GM12878 (cell line): ENCODE results near the gene KRTAP9-9. TPM values are rescaled to one million over a fixed set of nuclear protein-coding genes. Genes with fewer than 3 reads are reported as not detected.
"Not testable (repeated sequence)": the region's sequence is repeated elsewhere in the genome, so short reads cannot be mapped to it uniquely, and the experiment has no call there.

Experiments used
- ATAC-seq: fragments of 200-7000 bp; cut with Tn5 transposase; 3 replicates; pipeline ENCODE4 v1.9.1; 2020; ENCODE audit warnings: mild to moderate bottlenecking, moderate library complexity
- BruUV-seq: library from RNA; stranded (reverse); fragments of 400-500 nt; replicated peaks from 2 replicates; lab custom pipeline; 2021; lab: Mats Ljungman, UMichigan
- CTCF ChIA-PET: fragments of 300-600 bp; sonication (Branson Sonifier 250); formaldehyde crosslinking; extraction: SDS; loops from one replicate; lab custom pipeline; 2021; ENCODE audit warnings: inconsistent platforms; lab: Yijun Ruan, JAX
- POLR2A ChIA-PET: fragments of 350-600 bp; formaldehyde crosslinking; extraction: SDS; loops from one replicate; lab custom pipeline; 2021; ENCODE audit warnings: inconsistent platforms; lab: Charles Lee
- RAD21 ChIA-PET: fragments of 300-600 bp; sonication (Branson Sonifier 250); formaldehyde crosslinking; loops from one replicate; lab custom pipeline; 2023; ENCODE audit warnings: antibody characterized with exemption; ENCODE audit not compliant: unreplicated experiment; lab: Charles Lee
- SMC1A ChIA-PET: fragments of 300-600 bp; sonication (Branson Sonifier 250); formaldehyde crosslinking; loops from one replicate; lab custom pipeline; 2023; ENCODE audit not compliant: unreplicated experiment, uncharacterized antibody; lab: Charles Lee
- DNase-seq: peaks from one replicate; pipeline ENCODE4 v3.0.0-alpha.2; 2011; ENCODE audit warnings: low read depth, low spot score
- FAIRE-seq: peaks from 3 replicates; lab custom pipeline; 2011; peaks lifted over from hg19 to GRCh38; lab: Jason Lieb, UNC
- H2AFZ ChIP-seq: 2 replicates; pipeline ENCODE4 v1.6.0; 2011; ENCODE audit warnings: low read depth, low read length, control low read depth; ENCODE audit not compliant: control insufficient read depth
- H3K27ac ChIP-seq: 2 replicates; pipeline ENCODE4 v1.5.1; 2011; ENCODE audit warnings: control low read depth; ENCODE audit not compliant: control insufficient read depth, insufficient read depth
- H3K27me3 ChIP-seq, 2 experiments: replicated peaks in 1 of 2; 2 replicates each; pipeline versions ENCODE4 v1.6.0 to v1.6.1; 2011; ENCODE audit warnings: low read length in 1 of 2; ENCODE audit not compliant: control insufficient read depth in 2 of 2, insufficient read depth in 2 of 2
- H3K36me3 ChIP-seq, 2 experiments: 2 replicates each; pipeline ENCODE4 v1.5.1; 2011; ENCODE audit warnings: low read length in 1 of 2; ENCODE audit not compliant: control insufficient read depth in 2 of 2, insufficient read depth in 2 of 2
- H3K4me1 ChIP-seq: 2 replicates; pipeline ENCODE4 v1.6.1; 2011; ENCODE audit warnings: mild to moderate bottlenecking, low read length, moderate library complexity, mixed read lengths; ENCODE audit not compliant: control insufficient read depth, insufficient read depth
- H3K4me2 ChIP-seq: 2 replicates; pipeline ENCODE4 v1.6.0; 2011; ENCODE audit warnings: control low read depth; ENCODE audit not compliant: control insufficient read depth, insufficient read depth
- H3K4me3 ChIP-seq: fragments of 200-600 bp; sonication (generic); 2 replicates; pipeline ENCODE4 v1.5.1; 2016
- H3K79me2 ChIP-seq: 2 replicates; pipeline ENCODE4 v1.6.0; 2011; ENCODE audit warnings: low read length; ENCODE audit not compliant: control insufficient read depth, insufficient read depth
- H3K9ac ChIP-seq: 2 replicates; pipeline ENCODE4 v1.8.0; 2011; ENCODE audit warnings: low read length, control low read depth, mixed read lengths; ENCODE audit not compliant: control insufficient read depth, insufficient read depth
- H3K9me3 ChIP-seq: replicated peaks from 3 replicates; pipeline ENCODE4 v1.5.1; 2011; ENCODE audit warnings: mild to moderate bottlenecking, low read length; ENCODE audit not compliant: control insufficient read depth, insufficient read depth
- H4K20me1 ChIP-seq: 2 replicates; pipeline ENCODE4 v1.6.0; 2011; ENCODE audit not compliant: control insufficient read depth, insufficient read depth
- ASH2L ChIP-seq: fragments of 300-600, 200-600 bp; sonication (generic); IDR thresholded peaks from 2 replicates; pipeline ENCODE4 v1.6.1; 2017; ENCODE audit warnings: low read depth, mild to moderate bottlenecking, borderline replicate concordance
- BACH1 ChIP-seq: fragments of 450-650 bp; IDR thresholded peaks from 2 replicates; pipeline ENCODE4 v1.6.1; 2017; ENCODE audit warnings: mild to moderate bottlenecking, borderline replicate concordance
- ETV6 ChIP-seq, 2 experiments: fragments of 450-650 bp in 1 of 2; IDR thresholded peaks in 1 of 2; conservative IDR thresholded peaks in 1 of 2; 2 replicates each; pipeline ENCODE4 v1.6.1; 2014; ENCODE audit warnings: antibody characterized with exemption in 1 of 2, borderline replicate concordance in 1 of 2, low read depth in 1 of 2, mild to moderate bottlenecking in 1 of 2, moderate library complexity in 1 of 2
- HDGF ChIP-seq: fragments of 450-650 bp; IDR thresholded peaks from 2 replicates; pipeline ENCODE4 v1.6.1; 2016; ENCODE audit warnings: antibody characterized with exemption
- MYC ChIP-seq: IDR thresholded peaks from 2 replicates; pipeline ENCODE4 v1.6.1; 2011; ENCODE audit warnings: mild to moderate bottlenecking, low read length, moderate library complexity, inconsistent platforms; ENCODE audit not compliant: insufficient read depth, insufficient replicate concordance, insufficient read length, severe bottlenecking
- POLR2A ChIP-seq: IDR thresholded peaks from 2 replicates; pipeline ENCODE4 v1.6.1; 2011; ENCODE audit warnings: low read depth, mild to moderate bottlenecking, low read length
- SKIL ChIP-seq: fragments of 450-650 bp; IDR thresholded peaks from 2 replicates; pipeline ENCODE4 v1.6.1; 2017; ENCODE audit warnings: mild to moderate bottlenecking, low read depth, inconsistent platforms; ENCODE audit not compliant: poor library complexity, severe bottlenecking
- SPI1 ChIP-seq: IDR thresholded peaks from 2 replicates; pipeline ENCODE4 v1.6.1; 2011; ENCODE audit warnings: low read depth, mild to moderate bottlenecking, low read length, moderate library complexity, borderline replicate concordance; ENCODE audit not compliant: insufficient read depth
- SRF ChIP-seq, 2 experiments: IDR thresholded peaks; 2 replicates each; pipeline ENCODE4 v1.6.1; 2011; ENCODE audit warnings: low read depth in 2 of 2, low read length in 2 of 2, mild to moderate bottlenecking in 1 of 2, moderate library complexity in 1 of 2
- STAT1 ChIP-seq: fragments of 450-650 bp; conservative IDR thresholded peaks from 2 replicates; pipeline ENCODE4 v1.6.1; 2014; ENCODE audit warnings: antibody characterized with exemption, mild to moderate bottlenecking
- YBX1 ChIP-seq: fragments of 450-650 bp; IDR thresholded peaks from 2 replicates; pipeline ENCODE4 v1.6.1; 2016; ENCODE audit warnings: antibody characterized with exemption
- ZNF274 ChIP-seq: IDR thresholded peaks from one replicate; pipeline ENCODE4 v1.8.0; 2011; ENCODE audit not compliant: insufficient read length, insufficient read depth
- WGBS: methylation state at CpG from one replicate; pipeline ENCODE4 v1.1.6; 2016; ENCODE audit warnings: low lambda C conversion rate; ENCODE audit not compliant: insufficient replicate concordance, insufficient coverage; ENCODE audit errors: missing lambda C conversion rate; 5-methylcytosine and 5-hydroxymethylcytosine counted together
- in situ Hi-C: fragments of 300-500 bp; cut with MboI; formaldehyde crosslinking; loops from 9 replicates; pipeline ENCODE4 v1.14.3; 2018; ENCODE audit warnings: mixed read lengths
- intact Hi-C: fragments of 100-400 bp; cut with micrococcal nuclease; formaldehyde crosslinking; loops from one replicate; pipeline ENCODE4 v1.14.2; 2022; ENCODE audit not compliant: unreplicated experiment
- polyA plus RNA-seq, 11 experiments: library from polyadenylated mRNA; depleted of rRNA in 4 of 11; unstranded in 6 of 11; stranded (reverse) in 5 of 11; fragments of >200 nt; fragmentation: Nextera tagmentation in 4 of 11; fragmentation: Illumina TruSeq in 1 of 11; extraction: Ambion mirVana in 4 of 11; extraction: Trizol in 1 of 11; gene quantifications; 1 replicate in 1 of 11; 2 replicates in 10 of 11; pipeline versions ENCODE4 v1.2.1 to v1.2.3, GENCODE V29; 2011 to 2016; ENCODE audit warnings: inconsistent platforms in 2 of 11, missing spikeins in 2 of 11, low read depth in 1 of 11
- total RNA-seq, 4 experiments: library from RNA; depleted of rRNA in 3 of 4; stranded (reverse); fragments of >200 nt in 3 of 4; fragmentation: Illumina TruSeq in 1 of 4; extraction: Trizol in 1 of 4; gene quantifications; 2 replicates each; pipeline versions ENCODE4 v1.2.1 to v1.2.3, GENCODE V29; 2013 to 2021
- TF ChIP-seq, protein P1 (sequence below): IDR thresholded peaks from 2 replicates; pipeline ENCODE4 v1.6.1; 2011; ENCODE audit warnings: borderline replicate concordance, low read depth, mild to moderate bottlenecking, moderate library complexity, low read length; ENCODE audit not compliant: insufficient read depth, poor library complexity, severe bottlenecking

Gene KRTAP9-9
- total and polyA plus RNA-seq, 10 of the 15 experiments (the other 5 are each of a cell fraction or from before 2014, with no cell fraction given): not detected

DNA sequence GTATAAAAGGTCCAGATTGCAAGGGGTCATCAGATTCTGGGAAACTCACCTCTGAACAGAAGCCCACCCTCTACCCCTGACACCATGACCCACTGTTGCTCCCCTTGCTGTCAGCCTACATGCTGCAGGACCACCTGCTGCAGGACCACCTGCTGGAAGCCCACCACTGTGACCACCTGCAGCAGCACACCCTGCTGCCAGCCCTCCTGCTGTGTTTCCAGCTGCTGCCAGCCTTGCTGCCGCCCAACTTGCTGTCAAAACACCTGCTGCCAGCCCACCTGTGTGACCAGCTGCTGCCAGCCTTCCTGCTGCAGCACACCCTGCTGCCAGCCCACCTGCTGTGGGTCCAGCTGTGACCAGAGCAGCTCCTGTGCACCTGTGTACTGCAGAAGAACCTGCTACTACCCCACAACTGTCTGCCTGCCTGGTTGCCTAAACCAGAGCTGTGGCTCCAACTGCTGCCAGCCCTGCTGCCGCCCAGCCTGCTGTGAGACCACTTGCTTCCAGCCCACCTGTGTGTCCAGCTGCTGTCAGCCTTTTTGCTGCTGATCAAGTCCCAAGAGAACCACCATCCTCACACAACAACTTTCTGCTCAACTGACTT lies 5.4 kb upstream of the KRTAP9-9 start, which contains the start of gene KRTAP9-4:
KRTAP9-4 (plus strand) TSS at position 51 of the 604 bp plus-strand sequence; CDS start at position 85, 34 bp downstream.
- 0% methylated on average over 1 of the region's 2 CpGs for WGBS
- DNase-seq, POLR2A ChIA-PET, H2AFZ ChIP-seq, BruUV-seq, H3K27me3 ChIP-seq, H3K4me1 ChIP-seq, FAIRE-seq, CTCF ChIA-PET, H3K4me3 ChIP-seq, H3K79me2 ChIP-seq, intact Hi-C loops, H3K9me3 ChIP-seq, RAD21 ChIA-PET, H4K20me1 ChIP-seq, H3K4me2 ChIP-seq, SMC1A ChIA-PET, ATAC-seq, H3K27ac ChIP-seq, H3K36me3 ChIP-seq, H3K9ac ChIP-seq: not testable (repeated sequence)
- in situ Hi-C loops: loop anchor here (10.0 kb wide), 1 partner anchor 65 kb away; the partner anchor contains the start of genes KRTAP4-1 and KRTAP9-1

DNA sequence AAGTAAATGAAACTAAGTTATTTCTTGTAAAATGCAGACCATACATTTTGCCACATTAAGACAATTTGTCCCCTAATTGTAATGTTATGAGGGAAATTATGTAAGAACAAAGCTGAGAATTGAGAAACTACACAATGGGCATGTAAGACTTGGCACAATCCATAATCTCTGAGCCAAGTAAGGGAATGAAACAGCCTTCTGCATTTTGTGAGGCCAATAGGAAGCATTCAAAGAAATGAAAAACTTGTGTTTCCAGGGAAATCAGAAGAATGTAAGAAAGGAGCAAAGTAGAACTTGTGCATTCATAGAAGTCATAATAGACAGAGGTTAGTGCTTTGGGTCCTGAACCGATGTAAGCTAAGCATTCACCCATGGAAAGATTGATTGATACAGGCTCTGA lies 3.9 kb upstream of the KRTAP9-9 start:
- ChIA-PET CTCF (no interaction called here), SMC1A (no interaction called here), RAD21 (no interaction called here), POLR2A (no interaction called here)
- H3K79me2 ChIP-seq: no peaks in the 10 kb centered on the region
- no peak overlapping the region for H3K4me2 ChIP-seq
- no peak overlapping the region for H2AFZ ChIP-seq
- DNase-seq (no peak), ATAC-seq (no peak), FAIRE-seq (no peak)
- H3K4me1 ChIP-seq: no peaks in the 10 kb centered on the region
- H3K4me3 ChIP-seq: no peak overlapping the region
- H3K27me3 ChIP-seq: no peaks in the 10 kb centered on the region; a peak in 1 of 4 replicates
- intact Hi-C loops (no loop called here), in situ Hi-C loops (no loop called here)
- BruUV-seq: no TSS peak
- 0% methylated on average over 1 of the region's 1 CpG for WGBS
- H3K9me3 ChIP-seq: no peaks in the 10 kb centered on the region
- H4K20me1 ChIP-seq: no peaks in the 10 kb centered on the region
- no peaks in the 10 kb centered on the region for H3K36me3 ChIP-seq
- no peak overlapping the region for H3K9ac ChIP-seq
- TF ChIP-seq STAT1: no peak
- no peak for TF ChIP-seq MYC
- TF ChIP-seq HDGF: no peak
- TF ChIP-seq SKIL: no peak
- no peak for TF ChIP-seq SPI1
- no peak for TF ChIP-seq YBX1
- no peak for TF ChIP-seq ETV6 (conservative IDR thresholded peaks at IDR 0.05 in 1 of 2, IDR thresholded peaks at IDR 0.05 in 1 of 2; ENCODE audit: borderline replicate concordance in 1 of 2, low read depth in 1 of 2)
- TF ChIP-seq POLR2A: no peak
- no peak for TF ChIP-seq ZNF274
- TF ChIP-seq BACH1: no peak
- no peak for TF ChIP-seq SRF (IDR thresholded peaks at IDR 0.05; ENCODE audit: low read depth in 2 of 2, low read length in 2 of 2)
- TF ChIP-seq ASH2L: no peak
- TF ChIP-seq, protein P1, sequence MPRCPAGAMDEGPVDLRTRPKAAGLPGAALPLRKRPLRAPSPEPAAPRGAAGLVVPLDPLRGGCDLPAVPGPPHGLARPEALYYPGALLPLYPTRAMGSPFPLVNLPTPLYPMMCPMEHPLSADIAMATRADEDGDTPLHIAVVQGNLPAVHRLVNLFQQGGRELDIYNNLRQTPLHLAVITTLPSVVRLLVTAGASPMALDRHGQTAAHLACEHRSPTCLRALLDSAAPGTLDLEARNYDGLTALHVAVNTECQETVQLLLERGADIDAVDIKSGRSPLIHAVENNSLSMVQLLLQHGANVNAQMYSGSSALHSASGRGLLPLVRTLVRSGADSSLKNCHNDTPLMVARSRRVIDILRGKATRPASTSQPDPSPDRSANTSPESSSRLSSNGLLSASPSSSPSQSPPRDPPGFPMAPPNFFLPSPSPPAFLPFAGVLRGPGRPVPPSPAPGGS: no peak
- no peak overlapping the region for H3K27ac ChIP-seq
